ENCODE data around the gene FXYD6.

DNA sequence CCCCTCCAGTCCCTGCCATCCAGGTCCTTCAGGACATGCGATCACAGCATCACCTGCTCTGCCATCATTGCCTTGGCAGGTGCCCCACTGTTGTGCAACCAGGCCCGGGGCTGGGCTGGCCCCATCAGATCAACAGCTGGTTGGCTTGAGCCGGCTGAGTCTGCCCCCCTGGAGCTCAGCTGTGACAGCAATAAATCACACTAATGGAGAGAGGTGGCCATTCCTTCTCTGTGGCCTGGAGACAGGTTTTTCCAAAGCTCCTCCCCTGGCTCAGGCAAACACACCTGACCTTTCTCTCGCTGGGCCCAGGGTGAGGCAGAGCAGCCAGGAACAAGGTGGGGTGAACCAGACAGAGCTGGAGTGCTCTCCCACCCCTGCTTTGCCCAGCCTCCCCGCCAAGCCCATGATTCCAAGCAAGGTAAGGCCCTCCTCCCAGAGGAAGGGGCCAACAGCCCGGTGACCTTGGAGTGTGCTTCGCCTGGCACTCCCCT is 43.0 kb downstream of the FXYD6 start:
- TF ChIP-seq EP300 (IDR thresholded peaks at IDR 0.05; ENCODE audit: borderline replicate concordance in 1 of 2, low read depth in 2 of 2, low read length in 2 of 2) (no peak), JUND (IDR thresholded peaks at IDR 0.05; ENCODE audit: low read length) (no peak), CBX5 (IDR thresholded peaks at IDR 0.05; ENCODE audit: low read depth, low read length) (no peak), RXRA (IDR thresholded peaks at IDR 0.05; ENCODE audit: insufficient read depth, low read depth, low read length) (no peak), EZH2 (IDR thresholded peaks at IDR 0.05; ENCODE audit: low read depth, low read length, severe bottlenecking) (no peak), TAF1 (IDR thresholded peaks at IDR 0.05; ENCODE audit: low read depth, low read length) (no peak), SP2 (IDR thresholded peaks at IDR 0.05; ENCODE audit: low read length) (no peak), EGR1 (IDR thresholded peaks at IDR 0.05; ENCODE audit: borderline replicate concordance, low read depth, low read length) (no peak), RFX5 (IDR thresholded peaks at IDR 0.05; ENCODE audit: borderline replicate concordance, low read depth, low read length) (no peak), KDM5A (IDR thresholded peaks at IDR 0.05; ENCODE audit: low read length) (no peak)
- TF ChIP-seq, protein P1, sequence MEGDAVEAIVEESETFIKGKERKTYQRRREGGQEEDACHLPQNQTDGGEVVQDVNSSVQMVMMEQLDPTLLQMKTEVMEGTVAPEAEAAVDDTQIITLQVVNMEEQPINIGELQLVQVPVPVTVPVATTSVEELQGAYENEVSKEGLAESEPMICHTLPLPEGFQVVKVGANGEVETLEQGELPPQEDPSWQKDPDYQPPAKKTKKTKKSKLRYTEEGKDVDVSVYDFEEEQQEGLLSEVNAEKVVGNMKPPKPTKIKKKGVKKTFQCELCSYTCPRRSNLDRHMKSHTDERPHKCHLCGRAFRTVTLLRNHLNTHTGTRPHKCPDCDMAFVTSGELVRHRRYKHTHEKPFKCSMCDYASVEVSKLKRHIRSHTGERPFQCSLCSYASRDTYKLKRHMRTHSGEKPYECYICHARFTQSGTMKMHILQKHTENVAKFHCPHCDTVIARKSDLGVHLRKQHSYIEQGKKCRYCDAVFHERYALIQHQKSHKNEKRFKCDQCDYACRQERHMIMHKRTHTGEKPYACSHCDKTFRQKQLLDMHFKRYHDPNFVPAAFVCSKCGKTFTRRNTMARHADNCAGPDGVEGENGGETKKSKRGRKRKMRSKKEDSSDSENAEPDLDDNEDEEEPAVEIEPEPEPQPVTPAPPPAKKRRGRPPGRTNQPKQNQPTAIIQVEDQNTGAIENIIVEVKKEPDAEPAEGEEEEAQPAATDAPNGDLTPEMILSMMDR (IDR thresholded peaks at IDR 0.05; ENCODE audit: control extremely low read depth in 1 of 3, insufficient read depth in 1 of 3, low read depth in 1 of 3, low read length in 3 of 3): no peak
- TF ChIP-seq, protein P2, sequence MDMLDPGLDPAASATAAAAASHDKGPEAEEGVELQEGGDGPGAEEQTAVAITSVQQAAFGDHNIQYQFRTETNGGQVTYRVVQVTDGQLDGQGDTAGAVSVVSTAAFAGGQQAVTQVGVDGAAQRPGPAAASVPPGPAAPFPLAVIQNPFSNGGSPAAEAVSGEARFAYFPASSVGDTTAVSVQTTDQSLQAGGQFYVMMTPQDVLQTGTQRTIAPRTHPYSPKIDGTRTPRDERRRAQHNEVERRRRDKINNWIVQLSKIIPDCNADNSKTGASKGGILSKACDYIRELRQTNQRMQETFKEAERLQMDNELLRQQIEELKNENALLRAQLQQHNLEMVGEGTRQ (IDR thresholded peaks at IDR 0.05; ENCODE audit: low read length): no peak
- TF ChIP-seq, protein P3, sequence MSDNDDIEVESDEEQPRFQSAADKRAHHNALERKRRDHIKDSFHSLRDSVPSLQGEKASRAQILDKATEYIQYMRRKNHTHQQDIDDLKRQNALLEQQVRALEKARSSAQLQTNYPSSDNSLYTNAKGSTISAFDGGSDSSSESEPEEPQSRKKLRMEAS (IDR thresholded peaks at IDR 0.05): no peak
- TF ChIP-seq, protein P4, sequence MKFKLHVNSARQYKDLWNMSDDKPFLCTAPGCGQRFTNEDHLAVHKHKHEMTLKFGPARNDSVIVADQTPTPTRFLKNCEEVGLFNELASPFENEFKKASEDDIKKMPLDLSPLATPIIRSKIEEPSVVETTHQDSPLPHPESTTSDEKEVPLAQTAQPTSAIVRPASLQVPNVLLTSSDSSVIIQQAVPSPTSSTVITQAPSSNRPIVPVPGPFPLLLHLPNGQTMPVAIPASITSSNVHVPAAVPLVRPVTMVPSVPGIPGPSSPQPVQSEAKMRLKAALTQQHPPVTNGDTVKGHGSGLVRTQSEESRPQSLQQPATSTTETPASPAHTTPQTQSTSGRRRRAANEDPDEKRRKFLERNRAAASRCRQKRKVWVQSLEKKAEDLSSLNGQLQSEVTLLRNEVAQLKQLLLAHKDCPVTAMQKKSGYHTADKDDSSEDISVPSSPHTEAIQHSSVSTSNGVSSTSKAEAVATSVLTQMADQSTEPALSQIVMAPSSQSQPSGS (IDR thresholded peaks at IDR 0.05; ENCODE audit: low read length): no peak
